GM12873 (cell line): ENCODE results near the gene DIAPH2.

ENCODE experiments used
- TF ChIP-seq, protein P1 (sequence below): IDR thresholded peaks from 2 replicates; pipeline ENCODE4 v1.5.1; 2012; ENCODE audit warnings: low read depth, mild to moderate bottlenecking, moderate library complexity, low read length, control low read depth; ENCODE audit not compliant: insufficient read depth; ENCODE audit errors: missing control alignments

The DIAPH2 gene

DNA sequence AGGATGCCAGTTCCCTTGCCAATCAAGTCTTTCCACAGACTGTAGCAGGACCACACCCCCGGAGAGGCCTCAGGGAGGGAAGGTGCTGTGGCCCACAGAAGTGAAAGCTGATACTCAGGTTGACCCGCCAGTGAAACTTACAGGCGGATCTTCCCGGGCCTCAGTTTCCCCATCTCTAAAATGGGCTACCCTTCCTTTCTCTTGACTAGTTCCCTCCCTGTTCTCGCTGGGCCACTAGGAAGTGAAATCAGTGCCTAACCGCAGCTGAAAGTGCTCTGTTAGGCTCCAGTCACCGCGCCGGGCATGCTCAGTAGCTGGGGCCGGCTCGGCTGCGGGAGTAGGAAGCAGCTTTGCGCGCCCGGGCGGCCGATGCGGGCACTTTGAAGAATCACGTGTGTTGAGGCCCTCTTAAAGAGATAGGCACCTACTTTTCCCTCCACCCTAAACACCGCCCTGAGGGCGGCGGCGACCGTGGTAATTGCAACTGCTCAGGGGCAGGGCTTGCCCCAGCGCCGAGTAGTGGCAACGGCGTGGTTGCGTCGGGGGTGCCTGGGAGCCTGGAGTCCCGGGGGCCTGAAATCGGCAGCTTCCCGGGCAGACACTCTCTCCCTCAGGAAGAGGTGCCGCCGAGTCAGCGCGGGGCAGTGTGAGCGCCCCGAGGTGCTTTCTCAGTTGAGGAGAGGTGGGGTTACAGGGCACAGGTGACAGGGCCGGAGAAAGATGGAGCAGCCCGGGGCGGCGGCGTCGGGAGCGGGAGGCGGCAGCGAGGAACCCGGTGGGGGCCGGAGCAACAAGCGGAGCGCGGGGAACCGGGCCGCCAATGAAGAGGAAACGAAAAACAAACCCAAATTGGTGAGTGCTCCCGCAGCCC lies at the start of gene DIAPH2:
Gene DIAPH2 (plus strand): TSS at position 504 of the 871 bp plus-strand sequence.
- TF ChIP-seq, protein P1, sequence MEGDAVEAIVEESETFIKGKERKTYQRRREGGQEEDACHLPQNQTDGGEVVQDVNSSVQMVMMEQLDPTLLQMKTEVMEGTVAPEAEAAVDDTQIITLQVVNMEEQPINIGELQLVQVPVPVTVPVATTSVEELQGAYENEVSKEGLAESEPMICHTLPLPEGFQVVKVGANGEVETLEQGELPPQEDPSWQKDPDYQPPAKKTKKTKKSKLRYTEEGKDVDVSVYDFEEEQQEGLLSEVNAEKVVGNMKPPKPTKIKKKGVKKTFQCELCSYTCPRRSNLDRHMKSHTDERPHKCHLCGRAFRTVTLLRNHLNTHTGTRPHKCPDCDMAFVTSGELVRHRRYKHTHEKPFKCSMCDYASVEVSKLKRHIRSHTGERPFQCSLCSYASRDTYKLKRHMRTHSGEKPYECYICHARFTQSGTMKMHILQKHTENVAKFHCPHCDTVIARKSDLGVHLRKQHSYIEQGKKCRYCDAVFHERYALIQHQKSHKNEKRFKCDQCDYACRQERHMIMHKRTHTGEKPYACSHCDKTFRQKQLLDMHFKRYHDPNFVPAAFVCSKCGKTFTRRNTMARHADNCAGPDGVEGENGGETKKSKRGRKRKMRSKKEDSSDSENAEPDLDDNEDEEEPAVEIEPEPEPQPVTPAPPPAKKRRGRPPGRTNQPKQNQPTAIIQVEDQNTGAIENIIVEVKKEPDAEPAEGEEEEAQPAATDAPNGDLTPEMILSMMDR, result peak; percentile 26

GRCh38 chrX:96650023-96650422 lies 34.6 kb upstream of the DIAPH2 start:
- TF ChIP-seq, protein P1, result no peak

- TF ChIP-seq, protein P1, result no peak
Measured at GRCh38 chrX:96655947-96656623, 28.6 kb upstream of the DIAPH2 start.

DNA sequence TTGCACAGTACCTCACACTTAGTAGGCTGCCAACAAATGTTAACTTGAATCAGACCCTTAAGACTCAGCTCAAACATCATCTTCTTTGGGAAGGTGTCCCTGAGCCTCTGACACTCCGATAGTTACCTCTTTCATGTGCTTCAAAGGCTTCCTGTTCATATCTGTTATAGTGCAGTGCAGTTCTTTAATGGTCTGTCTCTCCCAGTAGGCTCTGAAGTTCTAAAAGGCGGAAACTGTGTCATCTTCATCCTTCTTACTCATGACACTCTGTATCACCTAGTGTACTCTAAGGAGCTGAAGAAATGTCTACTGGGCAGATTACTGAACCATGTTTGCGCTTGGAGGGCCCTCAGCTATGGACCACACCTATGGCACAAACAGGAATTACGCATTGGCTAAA lies 2.1 kb upstream of the DIAPH2 start:
- TF ChIP-seq, protein P1, result no peak

DNA sequence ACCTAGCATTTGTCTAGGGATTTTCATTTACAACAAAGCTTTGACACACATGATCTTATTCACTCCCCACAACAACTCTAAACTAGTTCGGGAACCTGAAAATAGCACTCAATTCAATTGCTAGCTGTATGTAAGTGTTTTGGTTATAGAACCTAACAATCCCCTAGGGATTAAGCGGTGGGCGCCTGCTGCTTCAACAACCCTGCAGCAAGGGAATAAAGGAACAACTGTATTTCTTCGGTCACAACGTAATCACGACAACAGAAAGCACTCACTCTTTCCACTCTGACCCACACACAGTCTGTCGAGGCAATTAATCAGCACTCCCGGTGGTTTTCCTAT lies 674 bp upstream of the DIAPH2 start:
- TF ChIP-seq, protein P1, result no peak

GRCh38 chrX:96685210-96686099 lies 813 bp downstream of the DIAPH2 start:
- TF ChIP-seq, protein P1, result no peak
